T-helper 17 cell (primary cell): ENCODE data around the gene MYO18A. TPM values are rescaled to one million over a fixed set of nuclear protein-coding genes. Genes with fewer than 3 reads are reported as not detected.
"Not testable (repeated sequence)": the region's sequence is repeated elsewhere in the genome, so short reads cannot be mapped to it uniquely, and the experiment has no call there.

Experiments
- ATAC-seq: fragments of 150-1000 bp; cut with Tn5 transposase; 2 replicates; pipeline ENCODE4 v1.10.0; 2021; ENCODE audit warnings: mild to moderate bottlenecking, moderate library complexity
- DNase-seq, 3 donors: peaks; one replicate each; pipeline versions ENCODE4 v3.0.0 to v3.0.0-alpha.2; 2020 to 2021
- H3K9me3 ChIP-seq: one replicate; pipeline ENCODE4 v1.7.0; 2013; ENCODE audit warnings: low read length, mild to moderate bottlenecking; ENCODE audit not compliant: control insufficient read depth, poor library complexity, severe bottlenecking
- H3K27ac Mint-ChIP-seq: one replicate; pipeline ENCODE4 v1.8.0; 2022; ENCODE audit warnings: mild to moderate bottlenecking, moderate library complexity, mixed read lengths
- H3K27me3 Mint-ChIP-seq: one replicate; pipeline ENCODE4 v1.8.0; 2022; ENCODE audit warnings: mixed read lengths
- H3K36me3 Mint-ChIP-seq: one replicate; pipeline ENCODE4 v1.8.0; 2022; ENCODE audit warnings: low read depth, mixed read lengths
- H3K4me1 Mint-ChIP-seq: one replicate; pipeline ENCODE4 v1.8.0; 2022; ENCODE audit warnings: mild to moderate bottlenecking, mixed read lengths
- H3K4me3 Mint-ChIP-seq: one replicate; pipeline ENCODE4 v1.8.0; 2022; ENCODE audit warnings: mild to moderate bottlenecking, moderate library complexity, mixed read lengths
- total RNA-seq, 4 donors: library from RNA in 2 of 4; stranded (reverse) in 2 of 4; gene quantifications; one replicate each; pipeline ENCODE4 v1.2.3 and lab custom pipeline; 2022 to 2026

Gene MYO18A
- total RNA-seq, 2 donors from 2014 or later = 142 to 153 TPM

DNA sequence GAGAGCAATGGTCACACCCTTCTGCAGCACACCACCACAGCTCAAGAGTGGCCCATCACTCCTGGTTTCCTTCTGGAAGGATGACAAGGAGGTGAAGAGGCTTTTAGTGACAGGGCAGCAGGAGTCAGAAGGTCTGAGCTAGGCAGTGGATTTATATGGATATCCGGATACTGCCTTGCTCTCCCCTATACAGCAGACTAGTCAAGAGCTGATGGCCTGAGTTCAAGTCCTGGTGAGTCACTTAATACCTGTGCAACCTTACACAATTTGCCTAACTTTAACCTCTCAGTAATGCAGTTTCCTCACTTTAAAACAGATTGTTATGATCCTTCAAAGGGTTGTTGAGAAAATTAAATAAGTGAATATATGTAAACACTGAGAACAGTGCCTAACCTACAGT lies 22.9 kb downstream of the MYO18A start:
- no peaks in the 10 kb centered on the region for H3K9me3 ChIP-seq
- ATAC-seq = no peak
- Mint-ChIP-seq H3K4me3 (no peak overlapping the region), H3K36me3 (no peaks in the 10 kb centered on the region), H3K4me1 (peaks cover 37% of the 10 kb centered on the region), H3K27me3 (no peaks in the 10 kb centered on the region), H3K27ac (no peak overlapping the region)
- no peak for DNase-seq

- ATAC-seq = no peak
- DNase-seq = no peak
- Mint-ChIP-seq H3K4me1 (peaks cover 32% of the 10 kb centered on the region), H3K36me3 (no peaks in the 10 kb centered on the region), H3K27me3 (no peaks in the 10 kb centered on the region), H3K4me3 (no peak overlapping the region), H3K27ac (no peak overlapping the region)
- H3K9me3 ChIP-seq = no peaks in the 10 kb centered on the region
These were observed 23.4 kb downstream of the MYO18A start for GRCh38 chr17:29156781-29157180.

DNA sequence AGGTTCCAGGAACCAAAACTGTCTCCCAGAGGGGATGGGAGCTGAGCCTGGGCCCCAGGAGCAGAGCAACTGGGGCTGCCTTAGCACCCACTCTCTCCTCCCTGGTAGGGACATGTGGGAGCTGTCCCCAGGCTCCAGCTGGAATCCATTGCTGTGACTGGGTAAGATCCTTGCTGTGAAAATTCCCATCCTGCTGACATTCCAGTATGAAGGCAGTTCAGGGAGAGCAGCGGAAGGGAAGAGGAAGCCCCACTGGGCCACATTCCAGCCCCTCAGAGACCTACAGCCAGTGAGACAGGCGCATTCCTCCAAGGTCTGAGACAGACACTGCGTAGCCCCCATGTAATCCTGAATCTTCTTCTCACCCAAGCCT lies 24.2 kb downstream of the MYO18A start:
- H3K9me3 ChIP-seq = no peaks in the 10 kb centered on the region
- H3K4me3 Mint-ChIP-seq = peak overlapping the region; percentile 45
- H3K4me1 Mint-ChIP-seq = peaks cover 33% of the 10 kb centered on the region
- H3K27ac Mint-ChIP-seq = no peak overlapping the region
- no peaks in the 10 kb centered on the region for H3K36me3 Mint-ChIP-seq
- ATAC-seq (no peak), DNase-seq (no peak)
- H3K27me3 Mint-ChIP-seq = no peaks in the 10 kb centered on the region

DNA sequence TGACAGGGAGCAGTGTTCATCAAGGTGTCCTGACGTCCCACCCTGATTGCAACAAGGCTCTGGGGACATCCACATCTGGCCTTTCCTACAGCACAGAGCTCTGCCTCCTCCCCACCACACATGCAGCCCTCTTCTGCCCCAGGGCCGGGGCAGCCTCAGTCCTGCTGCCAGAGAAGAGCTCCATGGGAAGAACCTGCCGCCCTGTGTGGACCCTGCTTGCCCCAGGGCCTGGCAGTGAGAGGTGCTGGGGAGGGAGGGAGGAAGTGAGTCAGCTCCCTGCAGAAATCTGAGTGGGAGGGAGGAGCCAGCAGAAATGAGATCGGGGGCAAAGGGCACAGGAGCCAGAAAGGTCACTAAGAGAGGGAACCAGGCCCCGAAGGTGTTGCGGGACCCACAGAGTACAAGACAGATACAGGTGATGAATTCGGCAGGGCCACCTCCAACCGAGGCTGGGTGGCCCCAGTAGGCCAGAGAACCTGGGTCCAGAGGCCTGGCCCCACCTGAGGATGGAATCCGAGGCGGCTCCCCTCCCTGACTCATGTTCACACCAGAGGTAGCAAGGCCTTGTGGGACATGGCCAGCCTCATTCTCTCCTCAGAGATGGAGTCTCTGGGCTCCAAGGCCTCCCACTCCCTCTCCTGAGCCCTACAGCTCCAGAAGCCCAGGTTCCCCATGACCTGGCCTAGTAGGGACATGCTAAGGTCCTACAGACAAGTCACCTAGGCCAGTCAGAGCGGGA lies 24.8 kb downstream of the MYO18A start:
- Mint-ChIP-seq H3K4me1 (peaks cover 33% of the 10 kb centered on the region), H3K4me3 (peak overlapping the region; percentile 81), H3K27me3 (no peaks in the 10 kb centered on the region), H3K27ac (peak overlapping the region; percentile 95), H3K36me3 (no peaks in the 10 kb centered on the region)
- ATAC-seq (peak; percentile 86), DNase-seq (peak in 2 of 3 donors; percentile 32 to 37)
- H3K9me3 ChIP-seq = no peaks in the 10 kb centered on the region

- Mint-ChIP-seq H3K36me3 (no peaks in the 10 kb centered on the region), H3K27ac (peak overlapping the region; percentile 95), H3K4me1 (peaks cover 35% of the 10 kb centered on the region), H3K4me3 (peak overlapping the region; percentile 81), H3K27me3 (no peaks in the 10 kb centered on the region)
- no peaks in the 10 kb centered on the region for H3K9me3 ChIP-seq
- ATAC-seq (peak; percentile 73), DNase-seq (no peak)
These were observed 25.5 kb downstream of the MYO18A start for GRCh38 chr17:29154516-29155226.

- H3K9me3 ChIP-seq = no peaks in the 10 kb centered on the region
- peaks cover 31% of the 10 kb centered on the region for H3K4me1 Mint-ChIP-seq
- H3K27ac Mint-ChIP-seq = peak overlapping the region; percentile 82
- no peak overlapping the region for H3K4me3 Mint-ChIP-seq
- DNase-seq (no peak), ATAC-seq (no peak)
- no peaks in the 10 kb centered on the region for H3K36me3 Mint-ChIP-seq
- H3K27me3 Mint-ChIP-seq = no peaks in the 10 kb centered on the region
These were observed 28.6 kb downstream of the MYO18A start for GRCh38 chr17:29151567-29151966.

GRCh38 chr17:29150161-29150560 lies 30.0 kb downstream of the MYO18A start:
- no peaks in the 10 kb centered on the region for H3K9me3 ChIP-seq
- H3K4me3 Mint-ChIP-seq = peak overlapping the region; percentile 80
- no peak for DNase-seq
- peaks cover 33% of the 10 kb centered on the region for H3K4me1 Mint-ChIP-seq
- H3K27me3 Mint-ChIP-seq = no peaks in the 10 kb centered on the region
- no peak for ATAC-seq
- H3K27ac Mint-ChIP-seq = peak overlapping the region; percentile 73
- no peaks in the 10 kb centered on the region for H3K36me3 Mint-ChIP-seq

DNA sequence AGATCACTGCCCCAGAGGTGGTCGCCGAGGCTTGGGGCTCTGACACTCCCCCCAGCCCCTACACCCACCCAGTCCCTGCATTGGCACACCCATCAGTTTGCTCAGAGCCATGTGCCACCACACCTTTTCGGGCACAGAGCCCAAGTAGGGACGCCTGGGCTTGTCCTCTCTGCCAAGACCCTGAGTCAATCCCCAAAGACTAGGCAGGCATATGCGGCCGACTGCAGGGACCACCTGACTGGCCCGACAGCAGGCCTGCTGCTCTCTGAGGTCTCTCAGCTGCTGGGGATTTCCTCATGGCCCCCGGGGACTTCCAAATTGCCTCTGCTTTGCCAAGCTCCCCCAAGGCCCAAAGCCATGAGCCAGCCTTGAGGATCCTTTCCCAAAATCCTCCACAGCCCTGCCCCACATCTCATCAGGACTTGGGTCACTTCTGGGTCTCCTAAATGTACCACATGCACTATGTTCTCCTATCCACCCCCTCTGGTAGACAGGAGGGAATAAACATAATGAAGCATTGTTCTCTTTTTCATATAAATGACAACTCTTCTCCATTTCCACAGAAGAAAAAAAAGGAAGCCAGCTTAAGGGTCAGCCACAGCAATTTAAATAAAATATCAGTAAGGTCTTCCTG lies 30.6 kb downstream of the MYO18A start:
- H3K27me3 Mint-ChIP-seq = no peaks in the 10 kb centered on the region
- no peaks in the 10 kb centered on the region for H3K9me3 ChIP-seq
- peak overlapping the region; percentile 73 for H3K27ac Mint-ChIP-seq
- H3K36me3 Mint-ChIP-seq = no peaks in the 10 kb centered on the region
- H3K4me3 Mint-ChIP-seq = peak overlapping the region; percentile 80
- H3K4me1 Mint-ChIP-seq = peaks cover 29% of the 10 kb centered on the region
- ATAC-seq = no peak
- no peak for DNase-seq

- DNase-seq (peak; percentile 83 to 93 (median 91)), ATAC-seq (peak; percentile 94)
- Mint-ChIP-seq H3K36me3 (no peaks in the 10 kb centered on the region), H3K4me1 (peaks cover 27% of the 10 kb centered on the region), H3K27me3 (no peaks in the 10 kb centered on the region), H3K4me3 (peak overlapping the region; percentile 80), H3K27ac (peak overlapping the region; percentile 86)
- H3K9me3 ChIP-seq = no peaks in the 10 kb centered on the region
These were observed 31.3 kb downstream of the MYO18A start for GRCh38 chr17:29148790-29149430.

GRCh38 chr17:29148257-29148789 lies 31.9 kb downstream of the MYO18A start:
- ATAC-seq (no peak), DNase-seq (no peak)
- Mint-ChIP-seq H3K27me3 (no peaks in the 10 kb centered on the region), H3K27ac (peak overlapping the region; percentile 86), H3K36me3 (no peaks in the 10 kb centered on the region), H3K4me1 (peaks cover 26% of the 10 kb centered on the region), H3K4me3 (peak overlapping the region; percentile 68)
- H3K9me3 ChIP-seq = no peaks in the 10 kb centered on the region

GRCh38 chr17:29147682-29148081 lies 32.5 kb downstream of the MYO18A start:
- peak overlapping the region; percentile 86 for H3K27ac Mint-ChIP-seq
- no peak for DNase-seq
- H3K4me3 Mint-ChIP-seq = peak overlapping the region; percentile 67
- H3K27me3 Mint-ChIP-seq = no peaks in the 10 kb centered on the region
- H3K36me3 Mint-ChIP-seq = no peaks in the 10 kb centered on the region
- no peaks in the 10 kb centered on the region for H3K9me3 ChIP-seq
- ATAC-seq = no peak
- peaks cover 26% of the 10 kb centered on the region for H3K4me1 Mint-ChIP-seq

GRCh38 chr17:29147228-29147627 lies 33.0 kb downstream of the MYO18A start:
- Mint-ChIP-seq H3K4me1 (peaks cover 28% of the 10 kb centered on the region), H3K27ac (peak overlapping the region; percentile 86)
- H3K27me3 Mint-ChIP-seq, H3K4me3 Mint-ChIP-seq, DNase-seq, ATAC-seq, H3K36me3 Mint-ChIP-seq, H3K9me3 ChIP-seq: not testable (repeated sequence)
